ENCODE data around the gene LUC7L. TPM values are rescaled to one million over a fixed set of nuclear protein-coding genes. Genes with fewer than 3 reads are reported as not detected.
A peak's percentile ranks its signal among the peaks of the same experiment; 100 is the strongest.

The LUC7L gene
- total RNA-seq, 1 experiment from 2014 or later = 137 TPM

DNA sequence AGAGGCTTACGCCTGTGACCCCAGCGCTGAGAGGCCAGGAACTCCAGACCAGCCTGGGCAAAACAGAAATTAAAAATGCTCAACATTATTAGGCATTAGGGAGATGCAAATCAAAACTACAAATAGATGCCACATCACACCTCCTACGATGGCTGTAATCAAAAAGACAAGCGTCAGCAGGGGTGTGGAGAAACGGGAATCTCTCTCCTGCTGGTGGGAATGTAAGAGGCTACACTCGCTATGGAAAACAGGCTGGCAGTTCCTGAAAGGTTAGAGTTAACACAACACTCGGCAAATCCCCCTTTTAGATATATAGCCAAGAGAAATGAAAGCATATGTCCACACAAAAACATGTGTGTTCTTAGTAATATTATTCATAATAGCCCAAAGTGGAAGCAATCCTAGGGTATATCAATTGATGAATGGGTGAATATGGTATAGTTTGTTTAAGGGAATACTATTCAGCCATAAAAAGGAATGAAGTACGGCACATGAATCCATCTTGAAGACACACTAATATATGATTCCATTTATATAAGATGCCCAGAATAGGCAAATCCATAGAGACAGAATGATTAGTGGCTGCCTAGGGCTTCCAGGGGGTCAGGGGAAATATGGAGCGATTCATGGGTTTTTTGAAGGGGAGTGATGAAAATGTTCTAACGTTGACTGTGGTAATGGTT lies 88.9 kb downstream of the LUC7L start:
- Histone ChIP-seq H4K8ac (replicated peaks; ENCODE audit: insufficient read length, low read depth, low read length) (no peak overlapping the region), H3K56ac (ENCODE audit: insufficient read length, low read depth, low read length) (no peak overlapping the region), H3K79me1 (ENCODE audit: insufficient read depth, low read depth, low read length, poor library complexity, severe bottlenecking) (no peaks in the 10 kb centered on the region), H2AFZ (ENCODE audit: low read length) (no peak overlapping the region), H3K14ac (ENCODE audit: insufficient read depth, low read length) (no peak overlapping the region), H2BK20ac (ENCODE audit: low read depth, low read length, poor library complexity, severe bottlenecking) (no peak overlapping the region), H3K23me2 (ENCODE audit: insufficient read length, low read depth, low read length, poor library complexity, severe bottlenecking) (no peaks in the 10 kb centered on the region), H2BK12ac (ENCODE audit: insufficient read length, low read depth, low read length) (no peak overlapping the region), H2BK15ac (ENCODE audit: low read depth, low read length) (no peak overlapping the region), H3T11ph (ENCODE audit: low read length) (no peak overlapping the region), H3K27me3 (ENCODE audit: insufficient read depth, low read length) (no peaks in the 10 kb centered on the region; the same call in 1 of the 2 replicates), H4K91ac (ENCODE audit: insufficient read length, low read depth, low read length) (no peak overlapping the region), H4K5ac (ENCODE audit: insufficient read length, low read depth, low read length) (no peak overlapping the region), H3K9ac (ENCODE audit: extremely low read depth, insufficient read length, low read length) (no peak overlapping the region), H2BK120ac (ENCODE audit: low read depth, low read length, poor library complexity, severe bottlenecking) (no peak overlapping the region), H3K4me2 (ENCODE audit: insufficient read depth, insufficient read length, low read length) (no peak overlapping the region), H2AK5ac (ENCODE audit: insufficient read length, low read length) (no peak overlapping the region), H3K4me1 (ENCODE audit: insufficient read depth, low read length) (no peaks in the 10 kb centered on the region), H3K18ac (ENCODE audit: insufficient read length, low read depth, low read length) (no peak overlapping the region), H2BK5ac (ENCODE audit: insufficient read length, low read length) (no peak overlapping the region), H3K4ac (ENCODE audit: low read depth, low read length) (no peak overlapping the region), H3K79me2 (ENCODE audit: insufficient read depth, low read length) (no peaks in the 10 kb centered on the region), H3K9me3 (ENCODE audit: control insufficient read depth, low read depth, low read length) (no peaks in the 10 kb centered on the region), H4K20me1 (ENCODE audit: control insufficient read depth, insufficient read depth, insufficient read length) (no peaks in the 10 kb centered on the region), H3K27ac (ENCODE audit: insufficient read length, low read depth, low read length) (no peak overlapping the region), H3K23ac (ENCODE audit: insufficient read length, low read depth, low read length) (no peak overlapping the region)
- no peak overlapping the region for H3K27ac Mint-ChIP-seq
- H3K4me1 Mint-ChIP-seq = no peaks in the 10 kb centered on the region; a peak in 1 of 4 replicates
- no peak for DNase-seq
- peaks cover 16% of the 10 kb centered on the region for H3K27me3 Mint-ChIP-seq (ENCODE audit: low read depth)
- TF ChIP-seq, protein P1, sequence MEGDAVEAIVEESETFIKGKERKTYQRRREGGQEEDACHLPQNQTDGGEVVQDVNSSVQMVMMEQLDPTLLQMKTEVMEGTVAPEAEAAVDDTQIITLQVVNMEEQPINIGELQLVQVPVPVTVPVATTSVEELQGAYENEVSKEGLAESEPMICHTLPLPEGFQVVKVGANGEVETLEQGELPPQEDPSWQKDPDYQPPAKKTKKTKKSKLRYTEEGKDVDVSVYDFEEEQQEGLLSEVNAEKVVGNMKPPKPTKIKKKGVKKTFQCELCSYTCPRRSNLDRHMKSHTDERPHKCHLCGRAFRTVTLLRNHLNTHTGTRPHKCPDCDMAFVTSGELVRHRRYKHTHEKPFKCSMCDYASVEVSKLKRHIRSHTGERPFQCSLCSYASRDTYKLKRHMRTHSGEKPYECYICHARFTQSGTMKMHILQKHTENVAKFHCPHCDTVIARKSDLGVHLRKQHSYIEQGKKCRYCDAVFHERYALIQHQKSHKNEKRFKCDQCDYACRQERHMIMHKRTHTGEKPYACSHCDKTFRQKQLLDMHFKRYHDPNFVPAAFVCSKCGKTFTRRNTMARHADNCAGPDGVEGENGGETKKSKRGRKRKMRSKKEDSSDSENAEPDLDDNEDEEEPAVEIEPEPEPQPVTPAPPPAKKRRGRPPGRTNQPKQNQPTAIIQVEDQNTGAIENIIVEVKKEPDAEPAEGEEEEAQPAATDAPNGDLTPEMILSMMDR (conservative IDR thresholded peaks at IDR 0.05) = peak; percentile 29; the same call in 1 of the 3 replicates
- H3K36me3 Mint-ChIP-seq (ENCODE audit: insufficient read depth in 1 of 3, low read depth in 3 of 3) = peaks cover 0 to 2% (median 0%) of the 10 kb centered on the region in 3 experiments; a peak in 2 of 7 replicates
- WGBS (ENCODE audit: extremely low coverage, insufficient read length, low lambda C conversion rate) = no CpG with 5 or more reads among the region's 10 CpGs
- no peaks in the 10 kb centered on the region for H3K9me3 Mint-ChIP-seq
- peak overlapping the region in 1 of 2 experiments; percentile 3; a peak in 1 of 5 replicates for H3K4me3 Mint-ChIP-seq

Other genes with a start within 250 kb of the LUC7L start
- gene POLR3K, start 175.8 kb downstream of the LUC7L start, total RNA-seq (2021) = 53.6 and 56.6 TPM in 2 replicates
- 75.3 and 78.5 TPM in 2 replicates for gene SNRNP25, start 175.6 kb downstream of the LUC7L start, total RNA-seq (2021)
- 34.6 and 35.7 TPM in 2 replicates for gene RHBDF1, start 156.8 kb downstream of the LUC7L start, total RNA-seq (2021)
- 39.1 and 41.7 TPM in 2 replicates for gene MPG, start 151.2 kb downstream of the LUC7L start, total RNA-seq (2021)
- 36.9 and 37.1 TPM in 2 replicates for gene NPRL3, start 90.8 kb downstream of the LUC7L start, total RNA-seq (2021)
- not detected in 2 replicates for gene HBZ, start 76.8 kb downstream of the LUC7L start, total RNA-seq (2021)
- not detected in 2 replicates for gene HBM, start 63.5 kb downstream of the LUC7L start, total RNA-seq (2021)
- gene HBA2, start 56.6 kb downstream of the LUC7L start, total RNA-seq (2021) = 4.3 TPM in 1 of 2 replicates, not detected in the other
- 2.0 and 7.2 TPM in 2 replicates for gene HBA1, start 52.8 kb downstream of the LUC7L start, total RNA-seq (2021)
- 3.5 and 4.4 TPM in 2 replicates for gene HBQ1, start 49.0 kb downstream of the LUC7L start, total RNA-seq (2021)
- gene FAM234A, start 5.4 kb upstream of the LUC7L start, total RNA-seq (2021) = 94.9 and 98.8 TPM in 2 replicates
- gene RGS11, start 46.5 kb upstream of the LUC7L start, total RNA-seq (2021) = 2.9 and 3.4 TPM in 2 replicates
- 4.2 and 5.9 TPM in 2 replicates for gene ARHGDIG, start 51.1 kb upstream of the LUC7L start, total RNA-seq (2021)
- gene PDIA2, start 53.7 kb upstream of the LUC7L start, total RNA-seq (2021) = 1.1 and 1.4 TPM in 2 replicates
- 50.9 and 52.5 TPM in 2 replicates for gene AXIN1, start 123.3 kb upstream of the LUC7L start, total RNA-seq (2021)
- 154 TPM in 2 replicates for gene MRPL28, start 141.1 kb upstream of the LUC7L start, total RNA-seq (2021)
- 111 and 114 TPM in 2 replicates for gene PGAP6, start 152.5 kb upstream of the LUC7L start, total RNA-seq (2021)
- 319 and 320 TPM in 2 replicates for gene NME4, start 167.8 kb upstream of the LUC7L start, total RNA-seq (2021)
- gene DECR2, start 172.4 kb upstream of the LUC7L start, total RNA-seq (2021) = 38.8 and 39.3 TPM in 2 replicates
- gene RAB11FIP3, start 196.2 kb upstream of the LUC7L start, total RNA-seq (2021) = 37.1 TPM in 2 replicates